ENCODE results near the gene PSORS1C1.

Gene PSORS1C1

GRCh38 chr6:31118178-31118577 lies 3.6 kb downstream of the PSORS1C1 start:
- Histone ChIP-seq H3K27me3 (ENCODE audit: insufficient read depth, low read depth, severe bottlenecking) (no peaks in the 10 kb centered on the region), H3K9me3 (ENCODE audit: severe bottlenecking) (no peaks in the 10 kb centered on the region), H3K27ac (no peak overlapping the region), H3K36me3 (no peaks in the 10 kb centered on the region), H3K4me3 (ENCODE audit: low read depth, low read length) (no peak overlapping the region)
- TF ChIP-seq, protein P1, sequence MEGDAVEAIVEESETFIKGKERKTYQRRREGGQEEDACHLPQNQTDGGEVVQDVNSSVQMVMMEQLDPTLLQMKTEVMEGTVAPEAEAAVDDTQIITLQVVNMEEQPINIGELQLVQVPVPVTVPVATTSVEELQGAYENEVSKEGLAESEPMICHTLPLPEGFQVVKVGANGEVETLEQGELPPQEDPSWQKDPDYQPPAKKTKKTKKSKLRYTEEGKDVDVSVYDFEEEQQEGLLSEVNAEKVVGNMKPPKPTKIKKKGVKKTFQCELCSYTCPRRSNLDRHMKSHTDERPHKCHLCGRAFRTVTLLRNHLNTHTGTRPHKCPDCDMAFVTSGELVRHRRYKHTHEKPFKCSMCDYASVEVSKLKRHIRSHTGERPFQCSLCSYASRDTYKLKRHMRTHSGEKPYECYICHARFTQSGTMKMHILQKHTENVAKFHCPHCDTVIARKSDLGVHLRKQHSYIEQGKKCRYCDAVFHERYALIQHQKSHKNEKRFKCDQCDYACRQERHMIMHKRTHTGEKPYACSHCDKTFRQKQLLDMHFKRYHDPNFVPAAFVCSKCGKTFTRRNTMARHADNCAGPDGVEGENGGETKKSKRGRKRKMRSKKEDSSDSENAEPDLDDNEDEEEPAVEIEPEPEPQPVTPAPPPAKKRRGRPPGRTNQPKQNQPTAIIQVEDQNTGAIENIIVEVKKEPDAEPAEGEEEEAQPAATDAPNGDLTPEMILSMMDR (IDR thresholded peaks at IDR 0.05; ENCODE audit: low read depth, low read length), result no peak
- no peak for DNase-seq

DNA sequence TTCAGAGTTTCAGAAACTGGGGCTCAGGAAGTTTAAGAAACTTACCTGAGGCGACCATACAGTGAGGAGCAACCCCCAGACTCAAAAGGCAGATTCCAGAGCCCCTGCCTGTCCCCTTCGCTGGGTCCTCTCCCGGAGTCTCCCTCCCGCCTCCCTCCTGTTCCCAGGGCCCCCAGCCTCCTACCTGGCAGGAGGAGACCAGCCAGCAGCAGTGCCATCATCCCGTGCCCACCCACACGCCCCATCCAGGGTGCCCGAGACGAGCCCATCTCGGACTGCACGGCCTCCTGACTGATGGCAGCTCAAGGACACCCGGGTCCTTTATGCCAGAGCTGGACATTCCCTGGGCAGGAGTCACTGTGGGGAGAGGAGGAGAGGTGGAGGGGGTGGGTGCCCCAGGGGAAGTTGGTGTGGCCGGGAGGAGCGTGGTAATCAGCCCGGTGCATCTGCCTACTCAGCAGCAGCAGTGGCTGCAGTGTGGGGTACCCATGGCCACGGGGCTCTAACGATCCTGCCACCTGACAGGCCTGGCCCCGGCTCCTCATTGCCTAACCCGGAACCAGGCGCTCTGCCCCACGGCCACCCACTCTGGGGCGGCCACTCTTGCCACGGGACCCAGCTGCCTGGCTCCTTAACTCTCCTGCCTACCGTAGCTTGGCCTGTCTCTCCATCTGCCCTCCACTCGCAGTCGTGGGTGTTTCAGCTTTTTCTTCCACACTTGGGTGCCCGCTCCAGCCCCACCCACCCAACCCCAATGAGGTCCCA lies 5.7 kb downstream of the PSORS1C1 start, which contains the start of gene CDSN:
Gene CDSN (minus strand): TSS at position 296 of the 765 bp plus-strand sequence. CDS start 27 bp downstream, at position 269.
- no peak within 1 kb of the TSS for H3K27ac ChIP-seq
- no peak for DNase-seq
- TF ChIP-seq, protein P1 (IDR thresholded peaks at IDR 0.05; ENCODE audit: low read depth, low read length), result no peak
- H3K9me3 ChIP-seq (ENCODE audit: severe bottlenecking), result no peaks in the 10 kb centered on the region
- H3K4me3 ChIP-seq (ENCODE audit: low read depth, low read length), result no peak within 1 kb of the TSS
- H3K27me3 ChIP-seq (ENCODE audit: insufficient read depth, low read depth, severe bottlenecking), result no peaks in the 10 kb centered on the region
- no peaks in the 10 kb centered on the region for H3K36me3 ChIP-seq

DNA sequence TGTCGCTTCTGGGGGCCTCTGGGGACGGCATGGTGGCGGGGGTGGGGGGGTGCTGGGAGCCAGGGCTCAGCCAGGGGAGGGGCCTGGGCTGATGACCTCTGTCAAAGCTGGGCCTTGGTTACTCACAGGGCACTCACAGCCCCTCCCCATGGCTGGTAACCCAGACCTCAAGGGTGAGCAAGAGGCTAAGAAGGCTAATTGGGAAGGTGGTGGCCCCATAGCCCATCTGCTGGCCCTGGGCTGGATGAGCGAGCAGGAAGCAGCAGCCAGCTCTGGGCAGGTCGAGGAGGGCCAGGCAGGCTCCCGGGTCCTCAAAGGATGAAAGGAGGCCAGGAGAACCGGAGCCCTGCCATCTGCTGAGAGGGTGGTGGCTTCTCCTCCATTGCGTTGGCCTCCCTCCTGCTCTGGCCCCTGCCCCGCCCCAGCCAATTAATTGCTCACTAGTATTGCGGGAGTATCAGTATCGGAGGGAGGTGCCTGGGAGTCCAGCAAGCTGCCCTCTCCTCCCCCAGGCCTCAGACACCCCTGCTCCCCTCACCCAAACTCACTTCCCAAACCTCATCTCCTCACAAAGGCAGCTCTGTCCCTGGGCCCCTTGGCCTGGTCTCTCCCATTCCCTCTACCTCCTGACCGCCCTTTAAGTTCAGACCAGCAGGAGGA lies 6.7 kb downstream of the PSORS1C1 start:
- H3K36me3 ChIP-seq, result no peaks in the 10 kb centered on the region
- DNase-seq, result peak; percentile 63
- TF ChIP-seq, protein P1 (IDR thresholded peaks at IDR 0.05; ENCODE audit: low read depth, low read length), result no peak
- no peaks in the 10 kb centered on the region for H3K9me3 ChIP-seq (ENCODE audit: severe bottlenecking)
- H3K4me3 ChIP-seq (ENCODE audit: low read depth, low read length), result no peak overlapping the region
- H3K27ac ChIP-seq, result peak overlapping the region; percentile 21
- no peaks in the 10 kb centered on the region for H3K27me3 ChIP-seq (ENCODE audit: insufficient read depth, low read depth, severe bottlenecking)

DNA sequence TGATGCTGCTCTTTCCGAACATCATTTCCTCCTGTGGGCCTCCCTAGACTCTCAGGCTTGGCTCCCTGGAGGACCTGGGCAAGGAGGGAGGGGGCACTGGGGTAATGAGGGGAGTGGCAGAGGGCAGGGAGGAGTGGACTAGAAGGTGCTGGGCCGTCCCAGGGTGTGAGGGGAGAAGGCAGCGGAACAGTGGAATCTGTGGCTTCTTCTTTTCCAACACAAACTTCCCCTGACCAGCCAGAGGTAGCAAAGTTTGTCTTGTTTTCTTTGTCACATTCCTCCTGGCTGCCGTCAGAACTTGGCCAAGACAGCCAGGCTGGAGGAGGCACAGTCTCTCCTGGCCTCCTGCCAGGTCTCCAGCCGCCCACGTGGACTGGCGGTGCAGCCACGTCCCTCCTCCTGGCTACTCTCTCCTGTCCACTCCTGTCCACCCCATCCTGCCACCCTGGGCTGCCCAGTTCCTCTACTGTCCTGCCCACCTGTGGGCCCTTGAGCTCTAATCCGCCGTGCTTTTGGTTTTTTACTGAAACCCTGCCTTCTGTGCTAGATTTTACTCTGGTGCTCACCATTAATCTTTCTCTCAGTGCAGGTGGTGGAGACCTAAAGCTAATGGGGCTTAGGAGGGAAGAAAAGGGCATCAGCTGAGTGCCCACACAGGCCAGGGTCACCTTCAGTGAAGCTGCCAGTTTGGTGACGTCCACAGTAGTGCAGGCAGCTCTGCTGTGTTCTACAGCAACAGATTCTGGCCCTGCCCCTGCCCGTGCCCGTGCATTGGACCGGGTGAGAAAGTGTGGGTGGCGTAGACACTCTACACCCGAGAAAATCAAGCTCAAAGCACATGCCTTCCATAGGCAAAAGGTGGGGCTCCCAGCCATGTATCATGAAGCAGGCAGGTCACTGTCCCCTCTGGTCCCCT lies 8.4 kb downstream of the PSORS1C1 start:
- no peak for DNase-seq
- H3K27me3 ChIP-seq (ENCODE audit: insufficient read depth, low read depth, severe bottlenecking), result no peaks in the 10 kb centered on the region
- no peaks in the 10 kb centered on the region for H3K9me3 ChIP-seq (ENCODE audit: severe bottlenecking)
- TF ChIP-seq, protein P1 (IDR thresholded peaks at IDR 0.05; ENCODE audit: low read depth, low read length), result no peak
- no peak overlapping the region for H3K4me3 ChIP-seq (ENCODE audit: low read depth, low read length)
- no peak overlapping the region for H3K27ac ChIP-seq
- no peaks in the 10 kb centered on the region for H3K36me3 ChIP-seq

- Histone ChIP-seq H3K9me3 (ENCODE audit: severe bottlenecking) (no peaks in the 10 kb centered on the region), H3K27ac (no peak overlapping the region), H3K27me3 (ENCODE audit: insufficient read depth, low read depth, severe bottlenecking) (no peaks in the 10 kb centered on the region), H3K36me3 (no peaks in the 10 kb centered on the region), H3K4me3 (ENCODE audit: low read depth, low read length) (no peak overlapping the region)
- no peak for DNase-seq
- TF ChIP-seq, protein P1 (IDR thresholded peaks at IDR 0.05; ENCODE audit: low read depth, low read length), result no peak
Measured at GRCh38 chr6:31125162-31125561, 10.6 kb downstream of the PSORS1C1 start.

Measured in WERI-Rb-1 (cell line).